Stomach (tissue), 4 donors: ENCODE measurements around the gene TSTD1.

ENCODE experiments used
- EP300 ChIP-seq: sonication (generic); formaldehyde crosslinking; IDR thresholded peaks from one replicate; pipeline ENCODE4 v1.6.1; 2017; ENCODE audit warnings: antibody characterized with exemption
- POLR2A ChIP-seq, 4 donors: fragments of 450-650 bp; IDR thresholded peaks; one replicate each; pipeline ENCODE4 v1.6.1; 2016; ENCODE audit warnings: antibody characterized with exemption in 4 of 4, control low read depth in 2 of 4, mild to moderate bottlenecking in 1 of 4, moderate library complexity in 1 of 4
- TF ChIP-seq, protein P1 (sequence below), 7 experiments: fragments of 450-650 bp in 4 of 7; fragments of 200-600 bp in 3 of 7; sonication (generic) in 3 of 7; IDR thresholded peaks; one replicate each; pipeline ENCODE4 v1.5.1; 2016 to 2019; ENCODE audit warnings: antibody characterized with exemption in 7 of 7, control low read depth in 2 of 7, mild to moderate bottlenecking in 1 of 7

DNA sequence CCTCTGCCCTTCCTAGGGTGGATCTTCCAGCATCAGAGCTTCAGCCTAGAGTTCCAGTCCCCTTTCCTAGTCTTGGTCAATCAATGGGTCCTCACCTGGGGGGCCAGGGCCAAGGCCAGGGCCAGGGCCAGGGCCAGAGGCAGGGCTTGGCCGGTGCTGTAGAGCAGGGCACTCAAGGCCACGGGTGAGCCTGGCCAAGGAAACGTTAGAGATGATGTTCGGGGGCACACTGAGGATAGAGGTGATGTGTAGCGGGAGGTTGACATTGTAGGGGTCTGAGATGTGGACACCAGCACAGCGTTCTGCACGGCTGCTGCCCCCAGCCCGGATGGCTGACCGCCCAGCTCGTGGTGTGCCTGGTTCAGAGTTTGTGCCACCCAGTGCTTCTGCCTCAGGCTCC, 12.5 kb upstream of the TSTD1 start:
- no peak for TF ChIP-seq EP300
- TF ChIP-seq, protein P1, sequence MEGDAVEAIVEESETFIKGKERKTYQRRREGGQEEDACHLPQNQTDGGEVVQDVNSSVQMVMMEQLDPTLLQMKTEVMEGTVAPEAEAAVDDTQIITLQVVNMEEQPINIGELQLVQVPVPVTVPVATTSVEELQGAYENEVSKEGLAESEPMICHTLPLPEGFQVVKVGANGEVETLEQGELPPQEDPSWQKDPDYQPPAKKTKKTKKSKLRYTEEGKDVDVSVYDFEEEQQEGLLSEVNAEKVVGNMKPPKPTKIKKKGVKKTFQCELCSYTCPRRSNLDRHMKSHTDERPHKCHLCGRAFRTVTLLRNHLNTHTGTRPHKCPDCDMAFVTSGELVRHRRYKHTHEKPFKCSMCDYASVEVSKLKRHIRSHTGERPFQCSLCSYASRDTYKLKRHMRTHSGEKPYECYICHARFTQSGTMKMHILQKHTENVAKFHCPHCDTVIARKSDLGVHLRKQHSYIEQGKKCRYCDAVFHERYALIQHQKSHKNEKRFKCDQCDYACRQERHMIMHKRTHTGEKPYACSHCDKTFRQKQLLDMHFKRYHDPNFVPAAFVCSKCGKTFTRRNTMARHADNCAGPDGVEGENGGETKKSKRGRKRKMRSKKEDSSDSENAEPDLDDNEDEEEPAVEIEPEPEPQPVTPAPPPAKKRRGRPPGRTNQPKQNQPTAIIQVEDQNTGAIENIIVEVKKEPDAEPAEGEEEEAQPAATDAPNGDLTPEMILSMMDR (IDR thresholded peaks at IDR 0.05), result no peak
- TF ChIP-seq POLR2A (IDR thresholded peaks at IDR 0.05), result no peak
